DMS153 (cell line): Measurements from ENCODE around the gene EFTUD2.
"Not testable (repeated sequence)": the region's sequence is repeated elsewhere in the genome, so short reads cannot be mapped to it uniquely, and the experiment has no call there.

Experiments
- DNase-seq: peaks from one replicate; lab custom pipeline; 2025; lab: John Stamatoyannopoulos, UW

Gene EFTUD2

GRCh38 chr17:44808656-44809388, 90.4 kb downstream of the EFTUD2 start:
- not testable (repeated sequence) for DNase-seq

GRCh38 chr17:44808156-44808555, 91.1 kb downstream of the EFTUD2 start:
- no peak for DNase-seq

- no peak for DNase-seq
Measured at GRCh38 chr17:44807817-44808155, 91.5 kb downstream of the EFTUD2 start.

GRCh38 chr17:44807093-44807816, 92.0 kb downstream of the EFTUD2 start:
- no peak for DNase-seq

- DNase-seq: no peak
Measured at GRCh38 chr17:44804302-44805089, 94.7 kb downstream of the EFTUD2 start.

- no peak for DNase-seq
Measured at GRCh38 chr17:44801880-44802279, 97.4 kb downstream of the EFTUD2 start.
